ENCODE results near the gene PRDM16. TPM values are rescaled to one million over a fixed set of nuclear protein-coding genes. Genes with fewer than 3 reads are reported as not detected.
A peak's percentile ranks its signal among the peaks of the same experiment; 100 is the strongest.

Gene PRDM16
- total and polyA plus RNA-seq, 2 of the 8 experiments (the other 6 are each of a cell fraction or from before 2014, with no cell fraction given) = 0.39 to 0.43 TPM

DNA sequence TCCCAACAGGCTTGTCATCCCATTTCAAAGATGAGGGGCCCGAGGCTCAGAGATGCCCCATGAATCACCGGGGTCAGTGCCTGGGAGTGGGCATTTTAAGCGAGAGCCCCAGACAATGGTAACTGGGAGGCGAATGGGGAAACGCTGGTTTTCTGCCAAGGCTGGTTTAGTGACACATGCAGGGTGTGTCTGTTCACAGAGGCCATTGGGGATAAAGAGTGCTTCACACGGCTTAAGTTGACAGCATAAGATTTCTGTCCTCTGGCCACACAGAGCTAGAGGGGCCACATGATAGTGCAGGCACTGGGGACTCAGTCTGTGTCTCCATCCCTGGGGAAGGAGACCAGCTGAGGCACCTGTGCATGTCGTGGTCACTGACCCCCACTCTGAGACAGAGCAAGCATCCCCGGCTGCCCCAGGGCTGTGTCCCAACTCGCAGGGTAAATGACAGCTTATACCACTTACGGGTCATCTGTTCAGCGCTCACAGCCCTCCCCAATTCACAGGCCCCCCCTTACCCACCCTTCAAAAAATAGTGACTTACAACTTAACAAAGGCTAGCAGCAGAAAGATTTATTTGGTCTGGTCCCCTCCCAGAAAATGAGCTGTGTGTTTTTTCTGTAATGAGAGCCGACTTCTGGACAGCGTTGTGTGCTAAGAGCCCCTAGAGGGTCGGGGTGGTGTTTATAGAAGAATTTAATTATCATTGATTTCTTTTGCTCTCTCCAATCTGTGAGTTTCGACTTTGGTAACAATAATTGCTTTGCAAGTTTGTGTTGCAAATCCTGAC lies 350.6 kb downstream of the PRDM16 start:
- no peak overlapping the region for H3K4me2 ChIP-seq (ENCODE audit: insufficient read depth in 1 of 2, low read depth in 2 of 2, low read length in 2 of 2)
- no peak overlapping the region for H3K9ac ChIP-seq (replicated peaks in 1 of 4; ENCODE audit: extremely low read depth in 1 of 4, low read depth in 3 of 4, low read length in 3 of 4)
- no peak overlapping the region for H3K4me3 ChIP-seq (ENCODE audit: extremely low read depth in 1 of 4, insufficient read depth in 2 of 4, low read depth in 3 of 4, low read length in 4 of 4)
- ChIA-PET CTCF (ENCODE audit: partially characterized antibody) (interaction anchor here (0.6 to 5.8 kb wide), 10 partner anchors 10 to 986 kb away, joined by 3 to 50 read pairs (median 4); no protein-coding TSS in a partner anchor), POLR2A (ENCODE audit: partially characterized antibody) (interaction anchor here (1.0 to 1.3 kb wide), 2 partner anchors 9 to 17 kb away, joined by 3 read pairs; no protein-coding TSS in a partner anchor)
- H2BK15ac ChIP-seq (ENCODE audit: low read length) = no peak overlapping the region
- no peak overlapping the region for H2AFZ ChIP-seq (ENCODE audit: low read length)
- H3K27me3 ChIP-seq (replicated peaks in 1 of 4; ENCODE audit: control insufficient read depth in 3 of 4, extremely low read depth in 1 of 4, insufficient read depth in 3 of 4, low read length in 3 of 4) = no peaks in the 10 kb centered on the region
- no peaks in the 10 kb centered on the region; a peak in 1 of 7 replicates for H3K4me1 ChIP-seq (replicated peaks in 1 of 4; ENCODE audit: control insufficient read depth in 3 of 4, insufficient read depth in 4 of 4, low read length in 3 of 4)
- H3K79me2 ChIP-seq (ENCODE audit: control insufficient read depth in 1 of 2, insufficient read depth in 2 of 2, low read length in 2 of 2) = no peaks in the 10 kb centered on the region
- no peak overlapping the region for H2AK5ac ChIP-seq (ENCODE audit: low read depth, low read length)
- no peaks in the 10 kb centered on the region for H3K36me3 ChIP-seq (ENCODE audit: control insufficient read depth in 2 of 4, insufficient read depth in 4 of 4, low read length in 3 of 4)
- no peak overlapping the region for H3K27ac ChIP-seq (ENCODE audit: low read depth, low read length)
- FAIRE-seq = no peak
- H3K79me1 ChIP-seq (ENCODE audit: low read depth, low read length) = no peaks in the 10 kb centered on the region
- H2BK5ac ChIP-seq (ENCODE audit: low read depth, low read length) = no peak overlapping the region
- no peak overlapping the region for H4K91ac ChIP-seq (replicated peaks; ENCODE audit: insufficient read length, low read length)
- no peak overlapping the region for H3K4ac ChIP-seq (replicated peaks; ENCODE audit: insufficient read length, low read depth, low read length)
- no peaks in the 10 kb centered on the region for H3K23me2 ChIP-seq (ENCODE audit: low read depth, low read length)
- H2BK120ac ChIP-seq (replicated peaks; ENCODE audit: low read depth, low read length) = no peak overlapping the region
- no peak overlapping the region for H3K56ac ChIP-seq (replicated peaks; ENCODE audit: insufficient read length, low read depth, low read length)
- TF ChIP-seq CBX8 (IDR thresholded peaks at IDR 0.05; ENCODE audit: borderline replicate concordance, low read depth, low read length) (no peak), EGR1 (IDR thresholded peaks at IDR 0.05; ENCODE audit: borderline replicate concordance, low read depth, low read length) (no peak)
- H3K14ac ChIP-seq (ENCODE audit: insufficient read length) = no peak overlapping the region
- no peak overlapping the region for H3K23ac ChIP-seq (ENCODE audit: insufficient read length)
- no peak overlapping the region for H2BK20ac ChIP-seq (ENCODE audit: low read length)
- no peak overlapping the region for H4K8ac ChIP-seq (ENCODE audit: extremely low read depth, insufficient read depth, low read length)
- no peak overlapping the region for H4K5ac ChIP-seq (ENCODE audit: insufficient read length, low read depth, low read length)
- no peaks in the 10 kb centered on the region for H4K20me1 ChIP-seq (replicated peaks in 1 of 2; ENCODE audit: control insufficient read depth in 1 of 2, insufficient read depth in 2 of 2, low read length in 2 of 2)
- DNase-seq (ENCODE audit: low read depth in 1 of 2, low spot score in 2 of 2) = no peak
- 0 out of 2 replicates have a peak overlapping the region, but pooled peaks have one; percentile 17 for H2BK12ac ChIP-seq (ENCODE audit: low read depth, low read length)
- H3K9me3 ChIP-seq (ENCODE audit: insufficient read depth in 2 of 2, low read depth in 1 of 2, low read length in 1 of 2) = peaks cover 12 to 20% of the 10 kb centered on the region in 2 experiments
- no peak overlapping the region for H3K18ac ChIP-seq (ENCODE audit: extremely low read depth, low read length)
- 90% methylated on average over 13 of the region's 15 CpGs; no CpG with 5 or more reads in 1 of the 2 experiments for WGBS, 2 experiments (ENCODE audit: extremely low coverage in 1 of 2, insufficient coverage in 1 of 2, insufficient read length in 1 of 2, insufficient replicate concordance in 2 of 2, low coverage in 1 of 2, low lambda C conversion rate in 2 of 2, missing lambda C conversion rate in 1 of 2)

Data from H1 (cell line).